HepG2 (cell line): Measurements from ENCODE around the gene WNT1. TPM values are rescaled to one million over a fixed set of nuclear protein-coding genes. Genes with fewer than 3 reads are reported as not detected.
A peak's percentile ranks its signal among the peaks of the same experiment; 100 is the strongest.

Experiments used
- ARNTL ChIP-seq: sonication (generic); formaldehyde crosslinking; IDR thresholded peaks from 2 replicates; pipeline ENCODE4 v1.4.0; 2020; ENCODE audit warnings: mild to moderate bottlenecking, missing genetic modification reagents
- CBFB ChIP-seq: sonication (generic); formaldehyde crosslinking; IDR thresholded peaks from 2 replicates; pipeline ENCODE4 v1.4.0; 2020; ENCODE audit warnings: missing genetic modification reagents
- EZH2 ChIP-seq: conservative IDR thresholded peaks from 2 replicates; pipeline ENCODE4 v1.6.1; 2012; ENCODE audit warnings: mild to moderate bottlenecking, low read depth, low read length, moderate library complexity
- GABPB1 ChIP-seq: IDR thresholded peaks from 2 replicates; pipeline ENCODE4 v1.6.1; 2016; ENCODE audit warnings: mild to moderate bottlenecking, missing genetic modification reagents, moderate library complexity, missing compliant biosample characterization
- MIER2 ChIP-seq: IDR thresholded peaks from 2 replicates; pipeline ENCODE4 v1.6.1; 2016; ENCODE audit warnings: missing biosample characterization, missing genetic modification reagents
- NFRKB ChIP-seq: fragments of 450-650 bp; IDR thresholded peaks from 2 replicates; pipeline ENCODE4 v1.6.1; 2017
- NR0B2 ChIP-seq: sonication (generic); formaldehyde crosslinking; IDR thresholded peaks from 2 replicates; pipeline ENCODE4 v1.4.0; 2020; ENCODE audit warnings: mild to moderate bottlenecking, missing genetic modification reagents
- PAXIP1 ChIP-seq: sonication (generic); formaldehyde crosslinking; conservative IDR thresholded peaks from 2 replicates; pipeline ENCODE4 v1.4.0; 2020; ENCODE audit warnings: mild to moderate bottlenecking, missing genetic modification reagents, moderate library complexity
- RNF2 ChIP-seq: fragments of 450-650 bp; conservative IDR thresholded peaks from 2 replicates; pipeline ENCODE4 v1.6.1; 2016; ENCODE audit warnings: low read depth
- SAP130 ChIP-seq: IDR thresholded peaks from 2 replicates; pipeline ENCODE4 v1.6.1; 2016; ENCODE audit warnings: low read depth
- TFDP2 ChIP-seq: sonication (generic); formaldehyde crosslinking; IDR thresholded peaks from 2 replicates; pipeline ENCODE4 v1.4.0; 2020; ENCODE audit warnings: missing genetic modification reagents
- UBTF ChIP-seq: sonication (generic); formaldehyde crosslinking; IDR thresholded peaks from 2 replicates; pipeline ENCODE4 v1.4.0; 2020; ENCODE audit warnings: mild to moderate bottlenecking, missing genetic modification reagents
- ZNF563 ChIP-seq: sonication (generic); formaldehyde crosslinking; IDR thresholded peaks from 2 replicates; pipeline ENCODE4 v1.8.0; 2022; ENCODE audit warnings: mild to moderate bottlenecking, moderate library complexity, missing genetic modification reagents
- ZNF670 ChIP-seq: sonication (generic); formaldehyde crosslinking; IDR thresholded peaks from 2 replicates; pipeline ENCODE4 v1.8.0; 2022; ENCODE audit warnings: mild to moderate bottlenecking, missing genetic modification reagents, borderline replicate concordance
- ZNF770 ChIP-seq: sonication (generic); formaldehyde crosslinking; IDR thresholded peaks from 2 replicates; pipeline ENCODE4 v1.5.0; 2020; ENCODE audit warnings: mild to moderate bottlenecking, missing genetic modification reagents
- ZNF788 ChIP-seq: sonication (generic); formaldehyde crosslinking; IDR thresholded peaks from 2 replicates; pipeline ENCODE4 v1.5.0; 2020; ENCODE audit warnings: mild to moderate bottlenecking, missing genetic modification reagents, borderline replicate concordance
- ZNF816 ChIP-seq: sonication (generic); formaldehyde crosslinking; IDR thresholded peaks from 2 replicates; pipeline ENCODE4 v1.8.0; 2022; ENCODE audit warnings: missing genetic modification reagents, mild to moderate bottlenecking, borderline replicate concordance
- ZSCAN21 ChIP-seq: sonication (generic); formaldehyde crosslinking; IDR thresholded peaks from 2 replicates; pipeline ENCODE4 v1.8.0; 2022; ENCODE audit warnings: mild to moderate bottlenecking, missing genetic modification reagents, moderate library complexity, borderline replicate concordance
- polyA plus RNA-seq, 8 experiments: library from polyadenylated mRNA; depleted of rRNA in 3 of 8; stranded (reverse) in 7 of 8; unstranded in 1 of 8; fragments of >200 nt; fragmentation: Illumina TruSeq in 4 of 8; extraction: Trizol in 4 of 8; gene quantifications; 2 replicates each; pipeline versions ENCODE4 v1.2.1 to v1.2.3, GENCODE V29; 2011 to 2016; ENCODE audit warnings: low read depth in 4 of 8, missing spikeins in 1 of 8, mixed read lengths in 1 of 8; ENCODE audit not compliant: insufficient read depth in 1 of 8
- total RNA-seq, 5 experiments: library from RNA; depleted of rRNA; stranded (reverse); fragments of >200 nt; fragmentation: Illumina TruSeq; extraction: Trizol; gene quantifications; 2 replicates each; pipeline ENCODE4 v1.2.3, GENCODE V29; 2016; ENCODE audit warnings: low read depth in 1 of 5

The WNT1 gene
- total and polyA plus RNA-seq, 2 of the 13 experiments (the other 11 are each of a cell fraction or from before 2014, with no cell fraction given): not detected

GRCh38 chr12:48969833-48970701 is 8.1 kb upstream of the WNT1 start (continued):
- peak; percentile 49; the same call in 1 of the 2 replicates for TF ChIP-seq ZNF788
- TF ChIP-seq TFDP2 (CRISPR knock-in tag): peak; percentile 48; the same call in 1 of the 2 replicates
- 0 out of 2 replicates have a peak, but pooled peaks have one; percentile 33 for TF ChIP-seq ZNF563
- no peak for TF ChIP-seq NFRKB
- no peak for TF ChIP-seq MIER2 (CRISPR knock-in tag)
- peak; percentile 45; the same call in 1 of the 2 replicates for TF ChIP-seq GABPB1
- no peak for TF ChIP-seq PAXIP1 (CRISPR knock-in tag)
- TF ChIP-seq SAP130 (CRISPR knock-in tag): peak; percentile 16; the same call in 1 of the 2 replicates
- peak; percentile 79; the same call in 1 of the 2 replicates for TF ChIP-seq ZNF670 (CRISPR knock-in tag)
- TF ChIP-seq NR0B2 (CRISPR knock-in tag): 0 out of 2 replicates have a peak, but pooled peaks have one; percentile 23
- peak; percentile 81; the same call in 1 of the 2 replicates for TF ChIP-seq EZH2
- TF ChIP-seq ZSCAN21 (CRISPR knock-in tag): peak; percentile 40; the same call in 1 of the 2 replicates
- 0 out of 2 replicates have a peak, but pooled peaks have one; percentile 45 for TF ChIP-seq RNF2
- TF ChIP-seq ZNF770: peak; percentile 57; the same call in 1 of the 2 replicates
- 0 out of 2 replicates have a peak, but pooled peaks have one; percentile 54 for TF ChIP-seq ZNF816 (CRISPR knock-in tag)
- no peak for TF ChIP-seq ARNTL (CRISPR knock-in tag)
- peak; percentile 49; the same call in 1 of the 2 replicates for TF ChIP-seq UBTF (CRISPR knock-in tag)
- 0 out of 2 replicates have a peak, but pooled peaks have one; percentile 21 for TF ChIP-seq CBFB (CRISPR knock-in tag)
